ENCODE measurements around the gene RAB4A. TPM values are rescaled to one million over a fixed set of nuclear protein-coding genes. Genes with fewer than 3 reads are reported as not detected.

The RAB4A gene
- total and polyA plus RNA-seq, 2 donors (not counting 1 experiment from before 2014, with no cell fraction given): 15.7 to 31.5 TPM

- Histone ChIP-seq H3K9ac (ENCODE audit: insufficient read depth, low read length) (no peak overlapping the region), H4K20me1 (ENCODE audit: control insufficient read depth, extremely low read depth, insufficient read depth, low read length) (no peaks in the 10 kb centered on the region), H3K27me3 (ENCODE audit: control insufficient read depth, insufficient read depth, low read length) (no peaks in the 10 kb centered on the region), H3K79me2 (ENCODE audit: control insufficient read depth, insufficient read depth, low read length) (no peaks in the 10 kb centered on the region), H3K4me1 (ENCODE audit: control insufficient read depth, extremely low read depth, insufficient read depth, low read length) (no peaks in the 10 kb centered on the region), H2AFZ (ENCODE audit: low read length) (no peak overlapping the region), H3K4me3 (replicated peaks in 1 of 4; ENCODE audit: control extremely low read depth in 1 of 4, insufficient read depth in 1 of 4, low read depth in 3 of 4, low read length in 4 of 4) (no peak overlapping the region), H3K4me2 (ENCODE audit: extremely low read depth, insufficient read depth, low read length) (no peak overlapping the region), H3K9me3 (ENCODE audit: control insufficient read depth, insufficient read depth, low read depth, low read length) (no peaks in the 10 kb centered on the region), H3K27ac (ENCODE audit: insufficient read depth, low read length) (no peak overlapping the region), H3K36me3 (ENCODE audit: control insufficient read depth, insufficient read depth, low read length) (no peaks in the 10 kb centered on the region)
- TF ChIP-seq CTCF (conservative IDR thresholded peaks at IDR 0.05 in 1 of 2, IDR thresholded peaks at IDR 0.05 in 1 of 2; ENCODE audit: low read depth in 1 of 2, low read length in 2 of 2) (no peak), EZH2 (IDR thresholded peaks at IDR 0.05; ENCODE audit: low read length, missing control alignments) (no peak)
- no peak for DNase-seq (ENCODE audit: low read depth in 2 of 2)
Measured at GRCh38 chr1:229319487-229319886, 48.6 kb downstream of the RAB4A start.

- H3K79me2 ChIP-seq (ENCODE audit: control insufficient read depth, insufficient read depth, low read length): no peaks in the 10 kb centered on the region
- DNase-seq (ENCODE audit: low read depth in 2 of 2): no peak
- TF ChIP-seq CTCF (conservative IDR thresholded peaks at IDR 0.05 in 1 of 2, IDR thresholded peaks at IDR 0.05 in 1 of 2; ENCODE audit: low read depth in 1 of 2, low read length in 2 of 2): no peak
- no peak overlapping the region for H2AFZ ChIP-seq (ENCODE audit: low read length)
- no peak overlapping the region for H3K9ac ChIP-seq (ENCODE audit: insufficient read depth, low read length)
- H3K4me2 ChIP-seq (ENCODE audit: extremely low read depth, insufficient read depth, low read length): no peak overlapping the region
- H3K36me3 ChIP-seq (ENCODE audit: control insufficient read depth, insufficient read depth, low read length): peaks cover 2% of the 10 kb centered on the region
- no peaks in the 10 kb centered on the region for H4K20me1 ChIP-seq (ENCODE audit: control insufficient read depth, extremely low read depth, insufficient read depth, low read length)
- no peaks in the 10 kb centered on the region for H3K27me3 ChIP-seq (ENCODE audit: control insufficient read depth, insufficient read depth, low read length)
- no peak overlapping the region for H3K27ac ChIP-seq (ENCODE audit: insufficient read depth, low read length)
- no peak overlapping the region for H3K4me3 ChIP-seq (replicated peaks in 1 of 4; ENCODE audit: control extremely low read depth in 1 of 4, insufficient read depth in 1 of 4, low read depth in 3 of 4, low read length in 4 of 4)
- no peaks in the 10 kb centered on the region for H3K9me3 ChIP-seq (ENCODE audit: control insufficient read depth, insufficient read depth, low read depth, low read length)
- no peaks in the 10 kb centered on the region for H3K4me1 ChIP-seq (ENCODE audit: control insufficient read depth, extremely low read depth, insufficient read depth, low read length)
Measured at GRCh38 chr1:229323201-229323600, 52.3 kb downstream of the RAB4A start.

GRCh38 chr1:229323885-229324553 lies 53.1 kb downstream of the RAB4A start:
- H4K20me1 ChIP-seq (ENCODE audit: control insufficient read depth, extremely low read depth, insufficient read depth, low read length): no peaks in the 10 kb centered on the region
- TF ChIP-seq CTCF (conservative IDR thresholded peaks at IDR 0.05 in 1 of 2, IDR thresholded peaks at IDR 0.05 in 1 of 2; ENCODE audit: low read depth in 1 of 2, low read length in 2 of 2): no peak
- no peak for TF ChIP-seq EZH2 (IDR thresholded peaks at IDR 0.05; ENCODE audit: low read length, missing control alignments)
- no peaks in the 10 kb centered on the region for H3K27me3 ChIP-seq (ENCODE audit: control insufficient read depth, insufficient read depth, low read length)
- no peak overlapping the region for H2AFZ ChIP-seq (ENCODE audit: low read length)
- no peak for DNase-seq (ENCODE audit: low read depth in 2 of 2)
- H3K27ac ChIP-seq (ENCODE audit: insufficient read depth, low read length): no peak overlapping the region
- H3K9me3 ChIP-seq (ENCODE audit: control insufficient read depth, insufficient read depth, low read depth, low read length): no peaks in the 10 kb centered on the region
- no peak overlapping the region for H3K9ac ChIP-seq (ENCODE audit: insufficient read depth, low read length)
- H3K4me2 ChIP-seq (ENCODE audit: extremely low read depth, insufficient read depth, low read length): no peak overlapping the region
- peaks cover 2% of the 10 kb centered on the region for H3K36me3 ChIP-seq (ENCODE audit: control insufficient read depth, insufficient read depth, low read length)
- no peaks in the 10 kb centered on the region for H3K79me2 ChIP-seq (ENCODE audit: control insufficient read depth, insufficient read depth, low read length)
- no peak overlapping the region for H3K4me3 ChIP-seq (replicated peaks in 1 of 4; ENCODE audit: control extremely low read depth in 1 of 4, insufficient read depth in 1 of 4, low read depth in 3 of 4, low read length in 4 of 4)
- no peaks in the 10 kb centered on the region for H3K4me1 ChIP-seq (ENCODE audit: control insufficient read depth, extremely low read depth, insufficient read depth, low read length)

Measured in fibroblast of lung (primary cell).